ENCODE data around the gene TMC6.

TMC6 gene

GRCh38 chr17:78122216-78122930, 6.2 kb downstream of the TMC6 start:
- TF ChIP-seq, protein P1, sequence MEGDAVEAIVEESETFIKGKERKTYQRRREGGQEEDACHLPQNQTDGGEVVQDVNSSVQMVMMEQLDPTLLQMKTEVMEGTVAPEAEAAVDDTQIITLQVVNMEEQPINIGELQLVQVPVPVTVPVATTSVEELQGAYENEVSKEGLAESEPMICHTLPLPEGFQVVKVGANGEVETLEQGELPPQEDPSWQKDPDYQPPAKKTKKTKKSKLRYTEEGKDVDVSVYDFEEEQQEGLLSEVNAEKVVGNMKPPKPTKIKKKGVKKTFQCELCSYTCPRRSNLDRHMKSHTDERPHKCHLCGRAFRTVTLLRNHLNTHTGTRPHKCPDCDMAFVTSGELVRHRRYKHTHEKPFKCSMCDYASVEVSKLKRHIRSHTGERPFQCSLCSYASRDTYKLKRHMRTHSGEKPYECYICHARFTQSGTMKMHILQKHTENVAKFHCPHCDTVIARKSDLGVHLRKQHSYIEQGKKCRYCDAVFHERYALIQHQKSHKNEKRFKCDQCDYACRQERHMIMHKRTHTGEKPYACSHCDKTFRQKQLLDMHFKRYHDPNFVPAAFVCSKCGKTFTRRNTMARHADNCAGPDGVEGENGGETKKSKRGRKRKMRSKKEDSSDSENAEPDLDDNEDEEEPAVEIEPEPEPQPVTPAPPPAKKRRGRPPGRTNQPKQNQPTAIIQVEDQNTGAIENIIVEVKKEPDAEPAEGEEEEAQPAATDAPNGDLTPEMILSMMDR (IDR thresholded peaks at IDR 0.05; ENCODE audit: low read depth, low read length, poor library complexity, severe bottlenecking), result no peak
- no peak for TF ChIP-seq EZH2phosphoT487 (IDR thresholded peaks at IDR 0.05; ENCODE audit: borderline replicate concordance, low read length)
- H3K4me2 ChIP-seq (ENCODE audit: low read length), result peak overlapping the region; percentile 99
- H4K20me1 ChIP-seq (ENCODE audit: control insufficient read depth, insufficient read depth, low read depth, low read length), result no peaks in the 10 kb centered on the region
- H3K4me1 ChIP-seq (ENCODE audit: control insufficient read depth, low read length), result peaks cover 67% of the 10 kb centered on the region
- H3K27ac ChIP-seq (ENCODE audit: low read depth, low read length), result peak overlapping the region; percentile 43
- H3K79me2 ChIP-seq (ENCODE audit: control insufficient read depth, low read length), result peaks cover 63% of the 10 kb centered on the region
- H3K27me3 ChIP-seq (ENCODE audit: control insufficient read depth, low read length), result no peaks in the 10 kb centered on the region
- H3K36me3 ChIP-seq (ENCODE audit: control insufficient read depth, low read length), result peaks cover 79% of the 10 kb centered on the region
- no peaks in the 10 kb centered on the region for H3K9me2 ChIP-seq (replicated peaks; ENCODE audit: control insufficient read depth, low read length)
- peak overlapping the region; percentile 60 for H3K4me3 ChIP-seq (ENCODE audit: low read length)
- H3F3A ChIP-seq (ENCODE audit: control insufficient read depth, insufficient read depth), result no peaks in the 10 kb centered on the region
- H3K9me3 ChIP-seq (ENCODE audit: control insufficient read depth, insufficient read depth, low read length), result no peaks in the 10 kb centered on the region

DNA sequence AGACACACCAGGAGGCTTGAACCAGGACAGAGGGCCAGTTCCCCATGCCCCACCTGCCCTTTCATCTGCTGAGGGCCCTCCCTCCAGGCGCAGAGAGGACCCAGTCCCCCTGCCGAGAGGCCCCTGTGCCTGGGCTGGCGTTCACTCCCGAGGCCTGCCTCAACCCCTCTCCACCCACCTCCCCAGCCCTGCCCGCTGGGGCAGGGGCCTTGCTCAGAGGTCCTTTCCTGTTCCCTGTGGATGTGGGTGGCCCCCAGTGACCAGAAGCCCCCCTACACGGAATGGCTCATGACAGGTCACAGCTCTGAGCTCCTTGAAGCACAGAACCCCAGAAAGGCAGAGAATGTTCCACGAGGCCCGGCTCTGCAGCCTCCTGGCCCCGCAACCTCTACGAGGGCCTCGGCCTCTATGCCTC, 6.7 kb downstream of the TMC6 start:
- Histone ChIP-seq H3K27me3 (ENCODE audit: control insufficient read depth, low read length) (no peaks in the 10 kb centered on the region), H3K4me2 (ENCODE audit: low read length) (peak overlapping the region; percentile 99), H4K20me1 (ENCODE audit: control insufficient read depth, insufficient read depth, low read depth, low read length) (no peaks in the 10 kb centered on the region), H3K4me3 (ENCODE audit: low read length) (peak overlapping the region; percentile 60), H3K79me2 (ENCODE audit: control insufficient read depth, low read length) (peaks cover 58% of the 10 kb centered on the region), H3K27ac (ENCODE audit: low read depth, low read length) (peak overlapping the region; percentile 43), H3K36me3 (ENCODE audit: control insufficient read depth, low read length) (peaks cover 84% of the 10 kb centered on the region), H3K4me1 (ENCODE audit: control insufficient read depth, low read length) (peaks cover 61% of the 10 kb centered on the region), H3K9me2 (replicated peaks; ENCODE audit: control insufficient read depth, low read length) (no peaks in the 10 kb centered on the region), H3F3A (ENCODE audit: control insufficient read depth, insufficient read depth) (no peaks in the 10 kb centered on the region), H3K9me3 (ENCODE audit: control insufficient read depth, insufficient read depth, low read length) (no peaks in the 10 kb centered on the region)
- TF ChIP-seq EZH2phosphoT487 (IDR thresholded peaks at IDR 0.05; ENCODE audit: borderline replicate concordance, low read length), result no peak
- TF ChIP-seq, protein P1 (IDR thresholded peaks at IDR 0.05; ENCODE audit: low read depth, low read length, poor library complexity, severe bottlenecking), result no peak

GRCh38 chr17:78120971-78121800, 7.4 kb downstream of the TMC6 start:
- Histone ChIP-seq H3K4me3 (ENCODE audit: low read length) (peak overlapping the region; percentile 60), H3K9me2 (replicated peaks; ENCODE audit: control insufficient read depth, low read length) (no peaks in the 10 kb centered on the region), H3K27me3 (ENCODE audit: control insufficient read depth, low read length) (no peaks in the 10 kb centered on the region), H3K79me2 (ENCODE audit: control insufficient read depth, low read length) (peaks cover 51% of the 10 kb centered on the region), H3K36me3 (ENCODE audit: control insufficient read depth, low read length) (peaks cover 81% of the 10 kb centered on the region), H3K4me1 (ENCODE audit: control insufficient read depth, low read length) (peaks cover 55% of the 10 kb centered on the region), H3F3A (ENCODE audit: control insufficient read depth, insufficient read depth) (no peaks in the 10 kb centered on the region), H4K20me1 (ENCODE audit: control insufficient read depth, insufficient read depth, low read depth, low read length) (no peaks in the 10 kb centered on the region), H3K27ac (ENCODE audit: low read depth, low read length) (peak overlapping the region; percentile 43), H3K9me3 (ENCODE audit: control insufficient read depth, insufficient read depth, low read length) (no peaks in the 10 kb centered on the region), H3K4me2 (ENCODE audit: low read length) (peak overlapping the region; percentile 99)
- TF ChIP-seq, protein P1 (IDR thresholded peaks at IDR 0.05; ENCODE audit: low read depth, low read length, poor library complexity, severe bottlenecking), result no peak
- TF ChIP-seq EZH2phosphoT487 (IDR thresholded peaks at IDR 0.05; ENCODE audit: borderline replicate concordance, low read length), result no peak
